Right lobe of liver (tissue), 4 donors: ENCODE results near the gene SLC17A7.

Source experiments
- CTCF ChIP-seq, 4 donors: fragments of 200-600 bp in 3 of 4; fragments of 450-650 bp in 1 of 4; IDR thresholded peaks; one replicate each; pipeline versions ENCODE4 v1.5.1 to v1.8.0; 2016 to 2022; ENCODE audit warnings: antibody characterized with exemption in 4 of 4, mild to moderate bottlenecking in 2 of 4
- POLR2A ChIP-seq: fragments of 450-650 bp; IDR thresholded peaks from one replicate; pipeline ENCODE4 v1.6.1; 2017; ENCODE audit warnings: antibody characterized with exemption, mild to moderate bottlenecking
- donor health status: DM: no; HTN: no; CAD: no.
- donor health status: DM: no; HTN: no; CAD: no.
- donor health status: DM: no; HTN: yes; CAD: no.

- no peak for TF ChIP-seq CTCF (IDR thresholded peaks at IDR 0.05)
- no peak for TF ChIP-seq POLR2A
Observed at GRCh38 chr19:49423985-49424303, 17.4 kb downstream of the SLC17A7 start.
